Osteocyte (in vitro differentiated cells): ENCODE measurements around the gene CDH22. TPM values are rescaled to one million over a fixed set of nuclear protein-coding genes. Genes with fewer than 3 reads are reported as not detected.

Experiments used
- DNase-seq: peaks from one replicate; pipeline ENCODE4 v3.0.0; 2021; ENCODE audit warnings: mixed read lengths; ENCODE audit not compliant: unreplicated experiment; ENCODE audit errors: extremely low spot score
- H3K27ac Mint-ChIP-seq: one replicate; pipeline ENCODE4 v1.8.0; 2021; ENCODE audit warnings: mild to moderate bottlenecking, mixed read lengths; ENCODE audit not compliant: unreplicated experiment
- H3K27me3 Mint-ChIP-seq: one replicate; pipeline ENCODE4 v1.8.0; 2021; ENCODE audit warnings: mixed read lengths; ENCODE audit not compliant: unreplicated experiment
- H3K36me3 Mint-ChIP-seq: one replicate; pipeline ENCODE4 v1.8.0; 2021; ENCODE audit warnings: mixed read lengths; ENCODE audit not compliant: unreplicated experiment
- H3K4me1 Mint-ChIP-seq: one replicate; pipeline ENCODE4 v1.8.0; 2021; ENCODE audit warnings: mixed read lengths; ENCODE audit not compliant: unreplicated experiment
- H3K4me3 Mint-ChIP-seq: one replicate; pipeline ENCODE4 v1.8.0; 2021; ENCODE audit warnings: mild to moderate bottlenecking, moderate library complexity, mixed read lengths; ENCODE audit not compliant: unreplicated experiment
- H3K9me3 Mint-ChIP-seq: one replicate; pipeline ENCODE4 v1.8.0; 2021; ENCODE audit warnings: mixed read lengths; ENCODE audit not compliant: unreplicated experiment
- total RNA-seq: library from RNA; stranded (reverse); gene quantifications from 2 replicates; pipeline ENCODE4 v1.2.1, GENCODE V29; 2021
- TF ChIP-seq, protein P1 (sequence below): fragments of 200-600 bp; sonication (generic); IDR thresholded peaks from 2 replicates; pipeline ENCODE4 v1.5.0; 2021; ENCODE audit warnings: antibody characterized with exemption, mild to moderate bottlenecking, moderate library complexity

The CDH22 gene
- total RNA-seq, 1 donor from 2014 or later = not detected

DNA sequence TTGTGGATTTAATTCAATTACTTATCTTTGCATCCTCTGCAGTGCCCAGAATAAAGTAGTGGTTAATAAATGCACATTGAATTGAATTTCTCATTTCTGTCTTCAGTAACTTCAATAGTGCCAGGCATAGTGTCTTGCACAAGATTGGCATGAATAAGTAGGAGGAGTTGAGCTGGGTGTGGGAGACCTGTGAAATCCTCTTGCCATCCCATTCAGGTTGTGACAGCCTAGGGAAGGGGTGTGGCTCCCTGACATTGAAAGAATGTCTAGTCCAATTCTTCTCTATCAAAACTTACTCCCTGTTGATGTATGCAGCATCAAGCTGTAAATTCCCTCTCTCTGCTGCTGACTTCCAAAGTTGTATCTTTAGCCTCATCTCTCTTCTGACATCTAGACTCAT is 73.2 kb downstream of the CDH22 start:
- no peaks in the 10 kb centered on the region for H3K9me3 Mint-ChIP-seq
- no peak overlapping the region for H3K4me3 Mint-ChIP-seq
- no peaks in the 10 kb centered on the region for H3K4me1 Mint-ChIP-seq
- DNase-seq = no peak
- H3K27ac Mint-ChIP-seq = no peak overlapping the region
- H3K36me3 Mint-ChIP-seq = no peaks in the 10 kb centered on the region
- TF ChIP-seq, protein P1, sequence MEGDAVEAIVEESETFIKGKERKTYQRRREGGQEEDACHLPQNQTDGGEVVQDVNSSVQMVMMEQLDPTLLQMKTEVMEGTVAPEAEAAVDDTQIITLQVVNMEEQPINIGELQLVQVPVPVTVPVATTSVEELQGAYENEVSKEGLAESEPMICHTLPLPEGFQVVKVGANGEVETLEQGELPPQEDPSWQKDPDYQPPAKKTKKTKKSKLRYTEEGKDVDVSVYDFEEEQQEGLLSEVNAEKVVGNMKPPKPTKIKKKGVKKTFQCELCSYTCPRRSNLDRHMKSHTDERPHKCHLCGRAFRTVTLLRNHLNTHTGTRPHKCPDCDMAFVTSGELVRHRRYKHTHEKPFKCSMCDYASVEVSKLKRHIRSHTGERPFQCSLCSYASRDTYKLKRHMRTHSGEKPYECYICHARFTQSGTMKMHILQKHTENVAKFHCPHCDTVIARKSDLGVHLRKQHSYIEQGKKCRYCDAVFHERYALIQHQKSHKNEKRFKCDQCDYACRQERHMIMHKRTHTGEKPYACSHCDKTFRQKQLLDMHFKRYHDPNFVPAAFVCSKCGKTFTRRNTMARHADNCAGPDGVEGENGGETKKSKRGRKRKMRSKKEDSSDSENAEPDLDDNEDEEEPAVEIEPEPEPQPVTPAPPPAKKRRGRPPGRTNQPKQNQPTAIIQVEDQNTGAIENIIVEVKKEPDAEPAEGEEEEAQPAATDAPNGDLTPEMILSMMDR = no peak
- peaks cover 7% of the 10 kb centered on the region for H3K27me3 Mint-ChIP-seq

DNA sequence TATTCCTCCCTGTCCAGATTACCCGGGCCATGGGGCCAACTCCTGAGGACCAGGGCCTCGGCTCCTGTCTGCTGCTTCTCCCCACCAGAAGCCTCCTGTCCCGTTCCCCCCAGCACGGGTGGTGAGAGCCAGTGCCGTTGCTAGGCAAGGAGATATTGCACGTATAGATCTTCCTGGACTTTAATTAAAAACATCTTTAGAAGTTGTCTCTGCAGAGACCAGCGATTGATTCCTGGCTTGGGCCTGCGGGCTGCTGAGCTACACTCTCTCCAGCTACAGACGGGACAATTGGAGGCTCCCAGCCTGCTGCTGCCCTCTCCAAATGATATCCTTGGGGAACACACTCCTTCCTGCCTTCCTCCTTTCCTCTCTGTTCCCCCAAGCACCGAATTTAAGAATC is 74.6 kb downstream of the CDH22 start:
- Mint-ChIP-seq H3K27ac (no peak overlapping the region), H3K4me1 (no peaks in the 10 kb centered on the region), H3K9me3 (no peaks in the 10 kb centered on the region), H3K4me3 (no peak overlapping the region), H3K36me3 (no peaks in the 10 kb centered on the region), H3K27me3 (peaks cover 7% of the 10 kb centered on the region)
- TF ChIP-seq, protein P1 = no peak
- DNase-seq = no peak

DNA sequence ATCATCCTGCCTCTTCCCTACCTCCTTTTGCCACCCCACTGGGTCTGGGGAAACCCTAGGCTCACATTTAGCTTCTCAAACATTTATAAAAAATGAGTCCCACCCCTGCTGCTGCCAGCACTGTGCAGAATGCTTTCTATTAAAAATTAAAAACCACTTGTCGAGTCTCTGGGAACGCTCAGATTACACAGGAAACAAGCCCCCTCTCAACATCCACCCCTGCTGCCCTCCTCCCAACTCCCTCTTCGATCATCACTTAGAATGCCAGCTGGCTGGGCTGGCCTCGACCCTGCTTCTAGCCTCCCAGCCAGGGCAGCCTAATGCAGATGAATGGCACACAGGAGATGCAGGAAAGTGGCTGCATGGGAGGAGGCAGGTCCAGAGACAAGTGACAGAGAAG is 75.8 kb downstream of the CDH22 start:
- TF ChIP-seq, protein P1 = no peak
- Mint-ChIP-seq H3K9me3 (no peaks in the 10 kb centered on the region), H3K27ac (no peak overlapping the region), H3K4me1 (no peaks in the 10 kb centered on the region), H3K27me3 (peaks cover 7% of the 10 kb centered on the region), H3K4me3 (no peak overlapping the region), H3K36me3 (no peaks in the 10 kb centered on the region)
- no peak for DNase-seq

DNA sequence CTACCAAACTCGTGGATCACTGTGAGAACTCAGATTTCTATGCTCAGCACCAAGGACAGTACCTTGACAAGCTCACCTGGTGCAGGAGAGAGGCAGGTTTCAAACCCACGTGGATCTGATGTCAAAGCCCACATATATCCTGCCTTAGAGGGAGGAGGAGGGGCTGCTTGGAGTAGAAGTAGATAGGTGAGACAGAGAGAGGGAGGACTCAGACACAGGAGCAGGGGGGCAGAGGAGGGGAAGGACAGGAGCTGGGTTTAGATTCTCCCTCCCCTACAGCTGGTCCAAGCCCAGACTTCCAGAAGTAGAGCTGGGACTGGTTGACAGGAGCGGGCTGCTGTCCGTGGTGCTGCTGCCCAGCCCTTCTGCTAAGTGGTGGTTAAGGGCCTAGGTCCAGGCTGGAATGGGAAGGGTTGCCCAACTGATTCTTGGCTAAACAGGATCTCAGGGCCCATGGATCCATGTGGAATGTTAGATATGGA is 77.5 kb downstream of the CDH22 start:
- H3K36me3 Mint-ChIP-seq = no peaks in the 10 kb centered on the region
- no peak overlapping the region for H3K27ac Mint-ChIP-seq
- DNase-seq = no peak
- TF ChIP-seq, protein P1 = no peak
- H3K27me3 Mint-ChIP-seq = peaks cover 6% of the 10 kb centered on the region
- no peaks in the 10 kb centered on the region for H3K4me1 Mint-ChIP-seq
- no peak overlapping the region for H3K4me3 Mint-ChIP-seq
- H3K9me3 Mint-ChIP-seq = no peaks in the 10 kb centered on the region

DNA sequence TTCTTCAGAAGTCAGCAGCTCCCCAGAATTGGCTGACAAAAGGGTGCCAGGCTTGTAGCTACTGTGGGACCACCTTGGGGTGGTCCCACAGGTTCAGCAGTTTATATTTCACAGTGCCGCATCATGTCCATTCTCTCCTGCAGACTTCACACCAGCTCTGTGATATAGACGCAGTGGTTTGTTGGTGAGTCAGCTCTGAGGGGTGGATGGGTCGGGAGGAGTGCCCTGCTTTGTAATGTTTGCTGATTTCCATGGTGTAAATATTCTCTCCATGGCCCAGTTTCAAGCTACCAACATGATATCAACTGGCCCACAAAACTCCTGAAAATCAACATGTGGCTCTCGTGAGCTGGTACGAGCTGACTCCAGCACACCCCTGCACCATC is 78.2 kb downstream of the CDH22 start:
- TF ChIP-seq, protein P1 = no peak
- Mint-ChIP-seq H3K27me3 (peaks cover 2% of the 10 kb centered on the region), H3K4me3 (no peak overlapping the region), H3K27ac (no peak overlapping the region), H3K9me3 (no peaks in the 10 kb centered on the region), H3K4me1 (no peaks in the 10 kb centered on the region), H3K36me3 (no peaks in the 10 kb centered on the region)
- DNase-seq = no peak
